COR-L47 (cell line): ENCODE data around the gene NEURL1.
"Not testable (repeated sequence)": the region's sequence is repeated elsewhere in the genome, so short reads cannot be mapped to it uniquely, and the experiment has no call there.

Source experiments
- DNase-seq: peaks from one replicate; lab custom pipeline; 2025; lab: John Stamatoyannopoulos, UW

NEURL1 gene

GRCh38 chr10:103607051-103607450 lies 113.5 kb downstream of the NEURL1 start:
- DNase-seq, result not testable (repeated sequence)

GRCh38 chr10:103608056-103608455 lies 114.6 kb downstream of the NEURL1 start:
- not testable (repeated sequence) for DNase-seq

- no peak for DNase-seq
Observed at GRCh38 chr10:103609231-103610082, 116.0 kb downstream of the NEURL1 start.

GRCh38 chr10:103610083-103610472 lies 116.6 kb downstream of the NEURL1 start:
- no peak for DNase-seq

DNA sequence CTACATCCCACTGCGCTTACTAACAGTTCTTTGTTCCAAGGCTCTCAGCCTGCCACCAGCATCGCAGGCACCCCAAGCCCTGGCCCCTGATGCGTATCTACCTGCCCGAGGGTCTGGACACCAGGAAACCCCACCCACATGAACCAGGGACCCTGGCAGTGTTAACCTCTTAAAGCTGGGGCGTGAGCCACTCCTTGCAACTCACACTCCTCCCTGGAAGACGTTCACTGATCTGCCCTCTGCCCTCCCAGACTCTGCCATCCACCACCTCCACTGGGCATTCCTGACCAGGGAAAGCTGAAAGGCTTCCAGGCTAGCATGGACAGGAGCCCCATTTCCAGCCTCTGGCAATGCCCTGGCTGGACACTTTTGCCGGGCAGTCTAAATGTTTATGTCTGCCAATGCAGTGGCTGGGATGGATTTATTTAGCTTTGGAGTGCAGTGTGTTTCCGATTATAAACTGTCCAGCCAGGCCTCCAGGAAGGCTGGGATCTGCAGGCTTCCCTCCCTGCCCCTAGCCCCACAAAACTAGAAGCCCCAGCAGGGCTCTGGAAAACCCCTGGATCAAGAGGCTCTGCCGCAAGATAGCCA lies 117.5 kb downstream of the NEURL1 start:
- DNase-seq, result no peak

GRCh38 chr10:103612462-103613365 lies 119.2 kb downstream of the NEURL1 start:
- DNase-seq, result no peak

- DNase-seq, result no peak
Observed at GRCh38 chr10:103613616-103614015, 120.1 kb downstream of the NEURL1 start.

DNA sequence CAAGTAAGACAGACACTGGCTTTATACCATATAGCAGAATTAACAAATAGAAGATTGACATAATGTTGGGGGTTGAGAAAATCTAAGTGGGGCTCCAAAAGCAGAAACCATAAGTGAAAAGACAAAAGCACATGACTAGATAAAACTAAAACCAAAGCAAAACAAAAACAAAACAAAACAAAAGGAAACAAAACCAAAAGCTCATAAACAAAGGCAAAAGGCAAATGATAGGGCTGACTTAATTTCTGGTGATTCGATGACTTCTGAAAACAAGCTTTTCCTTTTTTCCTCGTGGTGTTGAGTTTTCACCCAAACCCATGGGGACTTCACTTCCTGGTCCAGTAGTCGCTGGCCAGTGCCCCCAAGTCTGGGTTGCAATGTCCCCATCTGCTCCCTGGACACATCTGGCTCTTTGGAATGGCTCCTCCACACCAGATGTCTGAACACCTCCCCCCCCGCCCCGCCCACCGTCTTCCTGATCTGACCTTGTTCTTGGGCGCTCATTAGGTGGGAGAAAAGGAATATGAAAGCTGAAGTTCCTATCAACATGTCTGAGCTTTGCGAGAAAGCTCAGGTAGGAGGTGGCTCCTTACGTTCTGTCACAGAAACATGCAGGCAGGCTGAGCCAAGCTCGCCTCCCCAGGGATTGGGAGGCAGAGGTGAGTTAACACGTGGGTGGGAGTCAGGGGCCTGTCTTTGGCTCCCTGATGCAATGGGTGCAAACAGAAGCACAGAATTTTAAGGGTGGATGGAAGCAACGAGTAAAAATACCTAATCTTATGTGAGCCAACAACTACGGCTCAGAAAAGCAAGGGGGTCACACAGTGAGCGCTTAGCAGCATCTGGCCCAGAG lies 121.0 kb downstream of the NEURL1 start:
- DNase-seq, result no peak

- DNase-seq, result no peak
Observed at GRCh38 chr10:103616705-103617601, 123.4 kb downstream of the NEURL1 start.

DNA sequence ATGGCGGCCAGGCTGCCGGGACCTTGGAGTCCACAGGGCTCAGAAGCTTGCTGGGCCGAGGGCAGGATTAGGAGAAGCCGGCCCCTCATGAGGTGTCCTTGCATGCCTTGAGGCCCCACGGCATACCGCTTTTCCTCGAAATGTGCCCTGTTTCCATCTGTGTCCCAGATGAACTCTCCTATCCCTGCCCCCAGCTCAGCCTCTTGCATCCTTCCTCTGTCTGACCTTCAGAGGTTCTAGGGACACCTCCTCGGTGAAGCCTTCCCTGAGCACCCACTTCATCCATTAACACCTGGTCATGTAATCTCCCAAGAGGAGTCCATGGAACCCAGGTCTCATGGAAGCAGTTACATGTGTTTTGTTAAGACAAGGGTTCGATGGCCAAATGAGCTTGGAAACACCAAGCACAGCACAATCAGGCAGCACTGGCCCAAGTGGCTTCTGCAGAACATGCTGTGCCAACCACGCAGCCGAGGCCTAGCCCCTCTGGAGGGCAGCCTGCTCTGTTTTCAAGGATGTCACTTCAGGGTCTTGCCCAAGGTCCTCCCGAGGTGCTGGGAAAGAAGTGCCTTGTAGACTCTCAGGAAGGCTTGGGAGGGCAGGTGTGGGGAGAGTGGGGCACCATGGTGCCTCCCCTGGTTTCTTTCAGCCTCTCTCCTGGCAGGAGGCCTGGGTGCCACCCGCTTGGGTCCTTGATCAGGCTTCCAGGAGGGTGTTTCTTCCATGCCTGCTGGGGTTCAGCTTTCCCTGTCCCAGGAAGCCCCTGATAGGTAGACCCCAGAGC lies 124.3 kb downstream of the NEURL1 start:
- no peak for DNase-seq

- no peak for DNase-seq
Observed at GRCh38 chr10:103618575-103619423, 125.3 kb downstream of the NEURL1 start.

DNA sequence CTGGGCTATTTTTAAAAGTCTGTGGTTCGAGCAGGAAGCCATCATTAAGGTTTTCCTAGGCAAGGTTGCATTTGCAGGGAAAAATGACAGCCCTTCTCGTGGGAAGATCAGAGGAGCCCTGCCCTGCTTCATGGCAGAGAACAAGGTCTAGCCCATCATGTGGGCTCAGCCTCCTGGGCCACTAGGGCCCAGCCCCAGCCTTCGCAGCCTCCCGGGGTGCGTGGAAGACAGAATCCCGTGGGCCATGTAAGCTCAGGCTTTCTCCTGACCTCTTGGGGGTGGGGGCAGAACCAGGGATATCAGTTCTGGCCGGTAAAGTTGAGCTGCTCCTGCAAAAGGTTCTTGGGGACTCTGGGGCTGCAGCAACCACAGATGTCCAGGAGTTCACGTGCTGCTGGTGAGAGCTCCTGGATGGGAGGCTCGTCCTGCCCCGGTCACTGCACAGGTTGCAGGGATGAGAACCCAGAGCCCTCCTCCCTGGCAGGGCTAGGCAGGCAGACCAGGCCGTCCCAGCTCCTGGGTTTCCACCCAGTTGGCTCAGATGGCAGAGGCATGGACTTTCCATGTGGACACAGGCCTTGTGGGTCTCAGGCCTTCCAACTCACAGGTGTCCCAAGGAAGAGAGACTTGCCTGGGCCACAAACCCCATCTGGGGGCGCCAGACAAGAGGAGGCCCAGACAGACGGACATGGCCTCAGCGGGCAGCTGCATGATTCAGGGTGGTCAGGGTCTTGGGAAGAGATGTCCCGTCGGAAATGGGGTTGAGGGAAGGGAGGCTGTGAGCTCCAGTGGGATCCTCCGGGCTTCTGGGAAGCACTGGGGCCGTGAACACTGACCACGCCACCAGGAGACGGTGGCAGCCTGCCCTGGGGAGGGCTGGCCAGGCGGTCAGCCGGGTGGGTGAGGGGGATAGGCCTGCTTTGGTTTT lies 126.2 kb downstream of the NEURL1 start:
- no peak for DNase-seq

GRCh38 chr10:103620352-103620740 lies 126.8 kb downstream of the NEURL1 start:
- DNase-seq, result no peak

DNA sequence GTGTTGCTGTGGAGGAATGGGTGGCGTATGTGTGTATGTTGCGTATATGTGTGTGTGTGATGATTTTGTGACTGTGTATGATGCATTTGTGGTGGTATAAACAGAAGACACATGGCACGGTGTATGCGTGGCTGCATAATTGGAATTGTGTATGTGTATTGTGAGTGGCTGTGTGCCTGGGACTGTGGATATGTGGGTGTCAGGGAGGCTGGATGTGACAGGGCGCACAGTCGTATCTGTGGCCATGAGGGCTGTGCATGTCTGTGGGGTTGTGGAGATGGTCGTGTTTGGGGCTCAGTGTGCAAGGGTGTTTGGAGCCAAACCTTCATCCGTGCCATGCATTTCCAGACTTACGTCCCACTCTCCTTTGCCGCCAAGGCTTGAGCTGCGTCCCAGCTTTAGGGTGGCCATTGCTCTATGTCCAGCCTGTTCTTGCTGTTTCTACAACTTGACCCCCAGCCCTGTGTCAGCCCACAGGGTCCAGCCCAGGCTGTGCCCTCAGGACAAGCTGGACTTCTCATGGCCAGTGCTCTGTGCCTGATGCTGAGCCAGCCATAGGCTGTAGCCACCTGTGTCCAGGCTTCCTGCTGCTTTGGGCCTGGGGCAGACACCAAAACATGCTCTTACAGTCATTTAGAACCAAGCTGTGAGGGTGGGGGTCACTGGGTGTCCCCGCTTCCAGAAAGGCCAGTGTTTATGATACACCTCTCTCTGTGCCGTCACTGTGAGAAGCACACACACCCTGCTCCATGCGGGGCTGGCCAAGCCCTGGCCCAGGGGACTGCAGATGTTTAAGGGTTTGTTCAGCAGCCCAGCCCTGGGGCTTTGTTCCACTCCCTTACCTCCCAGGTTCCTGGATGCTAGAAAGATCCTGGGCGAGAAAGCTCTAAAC lies 127.6 kb downstream of the NEURL1 start:
- no peak for DNase-seq

DNA sequence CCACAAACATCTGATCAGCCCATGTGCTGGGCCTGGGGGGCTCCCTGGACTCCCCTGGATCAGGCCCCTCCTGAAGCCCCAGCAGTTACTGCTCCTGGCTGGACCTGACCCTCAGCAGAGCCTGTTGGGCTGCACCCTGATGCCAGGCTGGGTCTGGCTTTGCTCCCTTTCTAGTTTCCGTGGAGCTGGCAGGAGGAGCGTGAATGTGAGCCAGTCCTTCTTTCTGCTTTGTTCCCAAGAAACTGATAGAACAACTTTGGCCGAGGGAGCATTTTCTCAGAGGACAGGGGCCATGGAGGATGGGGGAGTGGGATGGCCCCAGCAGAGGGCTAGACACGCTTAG lies 128.2 kb downstream of the NEURL1 start:
- no peak for DNase-seq

DNA sequence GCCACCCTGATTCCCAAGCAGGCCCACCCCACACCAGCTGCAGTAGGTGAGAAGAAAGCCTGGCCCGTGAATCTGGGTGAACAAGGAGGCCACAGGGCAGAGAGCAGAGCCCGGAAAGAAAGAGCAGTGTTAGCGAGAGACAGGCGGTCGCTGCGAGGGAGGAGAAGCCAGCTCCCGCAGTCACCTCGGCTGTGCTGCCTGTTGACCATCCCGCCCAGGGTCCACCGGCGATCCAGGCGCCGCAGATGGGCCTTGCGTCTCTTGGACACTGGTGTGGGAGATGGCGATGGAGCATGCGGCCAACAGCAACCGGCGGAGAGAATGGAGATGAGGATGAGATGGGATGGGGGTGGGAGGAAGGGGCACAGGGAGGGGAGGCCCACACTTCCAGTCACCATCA lies 128.8 kb downstream of the NEURL1 start:
- no peak for DNase-seq
